RWPE1 (cell line): ENCODE data around the gene SH3D19.

ENCODE experiments used
- CTCF ChIA-PET: fragments of 350-600 bp; sonication (Branson Sonifier 250); formaldehyde crosslinking; extraction: SDS; loops from one replicate; lab custom pipeline; 2021; lab: Yijun Ruan, JAX
- POLR2A ChIA-PET: fragments of 400-600 bp; formaldehyde crosslinking; extraction: SDS; loops from one replicate; lab custom pipeline; 2020; ENCODE audit warnings: antibody characterized with exemption; ENCODE audit not compliant: low non-redundant PET; lab: Yijun Ruan, JAX
- DNase-seq: peaks from one replicate; pipeline ENCODE4 v3.0.0; 2012; ENCODE audit warnings: low spot score
- H3K27ac ChIP-seq: fragments of 450-650 bp; 2 replicates; pipeline ENCODE4 v1.5.1; 2017
- TF ChIP-seq, protein P1 (sequence below): fragments of 450-650 bp; conservative IDR thresholded peaks from 2 replicates; pipeline ENCODE4 v1.5.1; 2017; ENCODE audit warnings: low read depth, mild to moderate bottlenecking

SH3D19 gene

DNA sequence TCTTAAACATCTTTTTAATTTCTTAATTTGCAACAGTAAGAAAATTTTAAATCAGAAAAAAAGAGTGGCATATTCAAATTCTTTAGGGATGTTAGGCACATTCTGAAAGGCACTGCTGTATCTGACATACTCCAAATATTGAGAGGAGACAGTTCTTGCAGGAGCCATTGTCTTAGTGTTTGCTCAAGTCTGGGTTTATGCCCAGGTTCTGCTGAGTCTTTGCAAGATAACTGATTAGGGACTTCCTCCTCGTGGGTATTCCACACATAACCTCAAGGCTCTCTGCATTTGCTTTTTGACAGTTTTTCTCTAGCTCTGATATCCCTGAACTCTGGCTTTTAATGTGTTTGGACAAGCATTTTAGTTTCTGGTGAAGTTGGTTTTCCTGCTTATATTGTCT, 173.4 kb downstream of the SH3D19 start:
- TF ChIP-seq, protein P1, sequence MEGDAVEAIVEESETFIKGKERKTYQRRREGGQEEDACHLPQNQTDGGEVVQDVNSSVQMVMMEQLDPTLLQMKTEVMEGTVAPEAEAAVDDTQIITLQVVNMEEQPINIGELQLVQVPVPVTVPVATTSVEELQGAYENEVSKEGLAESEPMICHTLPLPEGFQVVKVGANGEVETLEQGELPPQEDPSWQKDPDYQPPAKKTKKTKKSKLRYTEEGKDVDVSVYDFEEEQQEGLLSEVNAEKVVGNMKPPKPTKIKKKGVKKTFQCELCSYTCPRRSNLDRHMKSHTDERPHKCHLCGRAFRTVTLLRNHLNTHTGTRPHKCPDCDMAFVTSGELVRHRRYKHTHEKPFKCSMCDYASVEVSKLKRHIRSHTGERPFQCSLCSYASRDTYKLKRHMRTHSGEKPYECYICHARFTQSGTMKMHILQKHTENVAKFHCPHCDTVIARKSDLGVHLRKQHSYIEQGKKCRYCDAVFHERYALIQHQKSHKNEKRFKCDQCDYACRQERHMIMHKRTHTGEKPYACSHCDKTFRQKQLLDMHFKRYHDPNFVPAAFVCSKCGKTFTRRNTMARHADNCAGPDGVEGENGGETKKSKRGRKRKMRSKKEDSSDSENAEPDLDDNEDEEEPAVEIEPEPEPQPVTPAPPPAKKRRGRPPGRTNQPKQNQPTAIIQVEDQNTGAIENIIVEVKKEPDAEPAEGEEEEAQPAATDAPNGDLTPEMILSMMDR, result no peak
- POLR2A ChIA-PET, result no interaction called here
- CTCF ChIA-PET, result no interaction called here
- DNase-seq, result no peak
- H3K27ac ChIP-seq, result no peak overlapping the region

DNA sequence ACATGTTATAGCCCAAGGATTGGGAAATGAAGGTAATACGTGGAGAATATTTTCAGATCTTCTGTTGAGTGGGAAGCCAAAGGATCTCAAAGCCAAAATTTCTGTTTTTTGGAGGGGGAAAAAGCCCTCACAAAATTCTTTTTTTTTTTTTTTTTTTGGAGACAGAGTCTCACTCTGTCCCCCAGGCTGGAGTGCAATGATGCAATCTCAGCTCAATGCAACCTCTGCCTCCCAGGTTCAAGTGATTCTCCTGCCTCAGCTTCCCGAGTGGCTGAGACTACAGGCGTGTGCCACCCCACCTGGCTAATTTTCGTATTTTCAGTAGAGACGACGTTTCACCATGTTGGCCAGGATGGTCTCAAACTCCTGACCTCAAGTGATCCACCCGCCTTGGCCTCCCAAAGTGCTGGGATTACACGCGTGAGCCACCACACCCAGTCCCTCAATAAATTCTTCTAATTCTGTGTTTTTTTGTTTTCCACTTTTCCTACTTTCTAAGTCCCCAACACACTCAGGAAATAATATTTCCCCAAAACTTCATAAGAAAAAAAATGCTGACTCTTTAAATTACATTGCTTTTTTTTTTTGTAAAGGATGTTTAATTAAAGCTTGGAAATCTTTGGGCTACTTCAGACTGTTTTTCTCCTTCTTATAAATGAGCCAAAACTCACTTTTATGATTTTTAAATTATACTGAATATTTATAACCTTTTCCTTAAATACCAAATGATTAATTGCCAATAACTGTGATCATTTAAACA, 174.4 kb downstream of the SH3D19 start:
- no peak for DNase-seq
- POLR2A ChIA-PET, result no interaction called here
- no peak overlapping the region for H3K27ac ChIP-seq
- CTCF ChIA-PET, result no interaction called here
- TF ChIP-seq, protein P1, result no peak

DNA sequence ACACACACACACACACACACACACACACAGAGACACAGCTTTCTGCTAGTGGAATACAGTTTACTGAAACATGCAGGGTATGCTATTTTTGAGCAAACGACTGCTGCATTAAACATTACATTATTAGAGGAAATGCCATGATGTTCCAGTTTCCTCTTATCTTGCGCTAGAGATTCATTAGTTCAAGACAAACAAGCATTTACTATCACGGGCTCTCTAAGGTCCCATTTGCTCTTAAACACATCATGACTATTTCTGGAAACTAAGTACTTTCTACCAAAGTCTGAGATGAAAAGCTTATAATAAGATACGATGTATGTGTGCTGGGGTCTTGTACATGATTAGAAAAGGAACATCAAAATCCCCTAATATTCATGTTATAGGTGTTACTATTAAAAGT, 177.1 kb downstream of the SH3D19 start:
- DNase-seq, result no peak
- no peak overlapping the region for H3K27ac ChIP-seq
- POLR2A ChIA-PET, result no interaction called here
- CTCF ChIA-PET, result interaction anchor here (0.5 kb wide), 1 partner anchor 35 kb away, joined by 3 read pairs; no protein-coding TSS in a partner anchor
- TF ChIP-seq, protein P1, result no peak

DNA sequence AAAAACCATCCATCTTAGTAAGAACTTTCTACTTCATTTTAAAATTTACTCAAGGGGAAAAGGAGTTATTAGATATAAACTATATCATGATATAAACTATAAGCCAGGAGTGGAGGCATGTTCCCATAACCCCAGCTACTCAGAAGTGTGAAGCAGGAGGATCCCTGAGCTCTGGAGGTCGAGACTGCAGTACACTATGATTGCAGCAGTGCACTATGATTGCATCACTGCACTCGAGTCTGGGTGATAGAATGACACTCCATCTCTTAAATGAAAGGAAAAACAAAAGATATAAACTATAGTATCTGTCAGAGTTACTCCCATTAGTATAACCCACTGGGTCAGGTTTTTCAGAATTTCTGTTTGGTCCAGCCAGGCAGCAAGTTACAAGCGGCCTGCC, 178.4 kb downstream of the SH3D19 start:
- H3K27ac ChIP-seq, result no peak overlapping the region
- CTCF ChIA-PET, result no interaction called here
- TF ChIP-seq, protein P1, result no peak
- DNase-seq, result no peak
- POLR2A ChIA-PET, result no interaction called here

DNA sequence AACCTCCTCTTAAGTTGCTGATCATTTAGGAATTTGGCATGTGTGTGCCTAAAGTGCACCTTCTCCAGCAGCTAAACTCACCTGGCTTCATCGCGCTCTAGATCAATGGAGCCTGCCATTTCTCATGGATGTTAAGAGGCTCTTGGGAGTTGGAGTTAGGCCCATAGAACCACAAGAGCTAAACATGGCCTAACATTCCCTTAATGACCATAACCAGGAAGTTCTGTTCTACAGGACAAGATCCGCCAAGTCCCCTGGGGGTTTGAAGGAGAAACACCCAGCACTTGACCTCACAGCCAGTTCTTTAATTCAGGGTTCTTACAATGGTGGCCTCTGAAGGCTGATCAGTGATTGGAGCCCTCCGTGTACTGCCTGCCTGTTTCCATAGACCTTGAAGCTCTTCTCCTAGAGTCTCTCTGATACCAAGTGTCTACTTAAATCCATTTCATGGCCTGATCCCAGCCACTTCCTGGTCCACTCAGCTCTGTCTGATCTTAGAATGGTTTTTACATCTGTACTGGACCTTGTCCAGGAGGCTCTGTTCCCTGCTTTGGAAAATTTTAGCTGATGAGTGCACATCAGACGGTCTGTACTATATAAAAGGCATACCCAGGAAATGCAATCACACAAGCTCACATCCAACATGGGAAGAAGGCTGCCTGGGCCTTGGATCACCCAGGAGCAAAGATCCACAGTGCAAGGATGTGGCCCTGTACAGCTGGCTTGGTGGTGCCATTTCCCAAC, 180.9 kb downstream of the SH3D19 start:
- CTCF ChIA-PET, result interaction anchor here (0.9 kb wide), 2 partner anchors 18 to 27 kb away, joined by 4 read pairs; no protein-coding TSS in a partner anchor
- POLR2A ChIA-PET, result no interaction called here
- TF ChIP-seq, protein P1, result no peak
- no peak for DNase-seq
- H3K27ac ChIP-seq, result no peak overlapping the region

DNA sequence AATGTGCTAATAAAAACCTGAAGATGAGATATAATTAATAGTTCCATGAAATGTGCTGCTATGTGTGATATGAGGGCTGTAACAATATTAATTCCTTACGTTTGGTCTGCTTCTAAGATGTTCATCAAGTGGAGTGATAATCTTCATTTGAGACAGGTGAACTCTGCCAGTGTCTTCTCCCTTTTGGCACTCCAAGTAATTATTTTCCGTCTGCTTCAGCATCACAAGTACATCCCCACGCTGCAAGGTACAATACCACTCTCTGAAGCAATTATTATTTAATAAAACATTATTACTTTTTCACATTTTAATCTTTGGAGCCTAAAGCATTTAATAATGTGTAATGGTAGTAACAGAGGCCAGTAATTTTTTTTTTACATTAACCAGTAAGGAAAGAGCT, 181.6 kb downstream of the SH3D19 start:
- CTCF ChIA-PET, result no interaction called here
- POLR2A ChIA-PET, result no interaction called here
- no peak overlapping the region for H3K27ac ChIP-seq
- no peak for DNase-seq
- TF ChIP-seq, protein P1, result no peak
